CD8-positive, alpha-beta memory T cell (primary cell): ENCODE data around the gene LRCH4. TPM values are rescaled to one million over a fixed set of nuclear protein-coding genes. Genes with fewer than 3 reads are reported as not detected.

Experiments
- CTCF ChIA-PET: fragments of 350-600 bp; sonication (Branson Sonifier 250); formaldehyde crosslinking; loops from one replicate; lab custom pipeline; 2021; ENCODE audit warnings: antibody characterized with exemption; lab: Charles Lee
- POLR2A ChIA-PET: fragments of 350-600 bp; sonication (Branson Sonifier 250); formaldehyde crosslinking; loops from one replicate; lab custom pipeline; 2021; ENCODE audit warnings: antibody characterized with exemption; lab: Charles Lee
- DNase-seq, 5 donors: peaks; one replicate each; pipeline versions ENCODE4 v3.0.0 to v3.0.0-alpha.2; 2020 to 2022; ENCODE audit warnings: mixed read lengths in 1 of 5
- H3K27ac ChIP-seq: one replicate; pipeline ENCODE4 v1.7.0; 2013; ENCODE audit warnings: low read depth, mild to moderate bottlenecking, low read length, moderate library complexity
- H3K27me3 ChIP-seq: 2 replicates; pipeline ENCODE4 v1.7.0; 2013; ENCODE audit warnings: low read length, mild to moderate bottlenecking; ENCODE audit not compliant: insufficient read depth, poor library complexity, severe bottlenecking
- H3K36me3 ChIP-seq: 2 replicates; pipeline ENCODE4 v1.7.0; 2013; ENCODE audit warnings: mild to moderate bottlenecking, low read length, moderate library complexity; ENCODE audit not compliant: insufficient read depth
- H3K4me1 ChIP-seq: 2 replicates; pipeline ENCODE4 v1.7.0; 2013; ENCODE audit warnings: mild to moderate bottlenecking, low read length, moderate library complexity; ENCODE audit not compliant: insufficient read depth
- H3K4me3 ChIP-seq: 2 replicates; pipeline ENCODE4 v1.7.0; 2013; ENCODE audit warnings: mild to moderate bottlenecking, low read length
- H3K9me3 ChIP-seq: 2 replicates; pipeline ENCODE4 v1.7.0; 2013; ENCODE audit warnings: mild to moderate bottlenecking, low read length
- H3K27ac Mint-ChIP-seq, 8 donors: one replicate each; pipeline ENCODE4 v1.8.0; 2020 to 2021; ENCODE audit warnings: mixed read lengths in 8 of 8, mild to moderate bottlenecking in 6 of 8, inconsistent platforms in 3 of 8, moderate library complexity in 3 of 8
- H3K27me3 Mint-ChIP-seq, 2 donors: one replicate each; pipeline ENCODE4 v1.8.0; 2020 to 2021; ENCODE audit warnings: mixed read lengths in 2 of 2, mild to moderate bottlenecking in 1 of 2, moderate library complexity in 1 of 2
- H3K36me3 Mint-ChIP-seq, 3 donors: one replicate each; pipeline ENCODE4 v1.8.0; 2020 to 2021; ENCODE audit warnings: mixed read lengths in 3 of 3, inconsistent platforms in 1 of 3, mild to moderate bottlenecking in 1 of 3
- H3K4me1 Mint-ChIP-seq, 3 donors: one replicate each; pipeline ENCODE4 v1.8.0; 2020 to 2021; ENCODE audit warnings: mixed read lengths in 3 of 3, inconsistent platforms in 1 of 3, mild to moderate bottlenecking in 1 of 3
- H3K4me3 Mint-ChIP-seq, 7 donors: one replicate each; pipeline ENCODE4 v1.8.0; 2020 to 2021; ENCODE audit warnings: mixed read lengths in 7 of 7, mild to moderate bottlenecking in 6 of 7, moderate library complexity in 4 of 7, inconsistent platforms in 2 of 7
- H3K9me3 Mint-ChIP-seq, 5 donors: one replicate each; pipeline ENCODE4 v1.8.0; 2020 to 2022; ENCODE audit warnings: mixed read lengths in 5 of 5, mild to moderate bottlenecking in 3 of 5, moderate library complexity in 2 of 5, inconsistent platforms in 1 of 5
- polyA plus RNA-seq: library from polyadenylated mRNA; unstranded; fragments of 300-500 nt; fragmentation: Illumina TruSeq; gene quantifications from one replicate; pipeline ENCODE4 v1.2.3, GENCODE V29; 2021
- total RNA-seq, 2 experiments: library from RNA; stranded (reverse); gene quantifications; one replicate each; pipeline ENCODE4 v1.2.3, GENCODE V29; 2021

Gene LRCH4
- total and polyA plus RNA-seq, 3 experiments from 2014 or later, result 101 to 153 (median 109) TPM

GRCh38 chr7:100584054-100584682 is 1.8 kb downstream of the LRCH4 start:
- H3K4me3 Mint-ChIP-seq, result peak overlapping the region; percentile 91 to 99 (median 98)
- no peaks in the 10 kb centered on the region for H3K9me3 Mint-ChIP-seq
- H3K4me3 ChIP-seq, result peak overlapping the region; percentile 87
- peaks cover 30 to 56% (median 31%) of the 10 kb centered on the region in 3 donors for H3K4me1 Mint-ChIP-seq
- peaks cover 32% of the 10 kb centered on the region for H3K36me3 ChIP-seq
- peak overlapping the region; percentile 92 for H3K27ac ChIP-seq
- peaks cover 54% of the 10 kb centered on the region for H3K4me1 ChIP-seq
- peaks cover 0 to 26% (median 2%) of the 10 kb centered on the region in 3 donors for H3K36me3 Mint-ChIP-seq
- ChIA-PET CTCF (interaction anchor here (0.6 to 9.5 kb wide), 21 partner anchors 10 to 268 kb away, joined by 3 to 133 read pairs (median 5); partner anchors contain the start of genes AGFG2, GNB2, MOSPD3 and POP7), POLR2A (interaction anchor here (0.6 to 6.0 kb wide), 14 partner anchors 10 to 155 kb away, joined by 3 to 42 read pairs (median 6); partner anchors contain the start of genes MEPCE, MOSPD3, POP7 and TSC22D4)
- peaks cover 0 to 3% of the 10 kb centered on the region in 2 donors for H3K27me3 Mint-ChIP-seq
- no peaks in the 10 kb centered on the region for H3K9me3 ChIP-seq
- H3K27me3 ChIP-seq, result no peaks in the 10 kb centered on the region
- DNase-seq, result no peak
- peak overlapping the region; percentile 85 to 99 (median 95) for H3K27ac Mint-ChIP-seq

DNA sequence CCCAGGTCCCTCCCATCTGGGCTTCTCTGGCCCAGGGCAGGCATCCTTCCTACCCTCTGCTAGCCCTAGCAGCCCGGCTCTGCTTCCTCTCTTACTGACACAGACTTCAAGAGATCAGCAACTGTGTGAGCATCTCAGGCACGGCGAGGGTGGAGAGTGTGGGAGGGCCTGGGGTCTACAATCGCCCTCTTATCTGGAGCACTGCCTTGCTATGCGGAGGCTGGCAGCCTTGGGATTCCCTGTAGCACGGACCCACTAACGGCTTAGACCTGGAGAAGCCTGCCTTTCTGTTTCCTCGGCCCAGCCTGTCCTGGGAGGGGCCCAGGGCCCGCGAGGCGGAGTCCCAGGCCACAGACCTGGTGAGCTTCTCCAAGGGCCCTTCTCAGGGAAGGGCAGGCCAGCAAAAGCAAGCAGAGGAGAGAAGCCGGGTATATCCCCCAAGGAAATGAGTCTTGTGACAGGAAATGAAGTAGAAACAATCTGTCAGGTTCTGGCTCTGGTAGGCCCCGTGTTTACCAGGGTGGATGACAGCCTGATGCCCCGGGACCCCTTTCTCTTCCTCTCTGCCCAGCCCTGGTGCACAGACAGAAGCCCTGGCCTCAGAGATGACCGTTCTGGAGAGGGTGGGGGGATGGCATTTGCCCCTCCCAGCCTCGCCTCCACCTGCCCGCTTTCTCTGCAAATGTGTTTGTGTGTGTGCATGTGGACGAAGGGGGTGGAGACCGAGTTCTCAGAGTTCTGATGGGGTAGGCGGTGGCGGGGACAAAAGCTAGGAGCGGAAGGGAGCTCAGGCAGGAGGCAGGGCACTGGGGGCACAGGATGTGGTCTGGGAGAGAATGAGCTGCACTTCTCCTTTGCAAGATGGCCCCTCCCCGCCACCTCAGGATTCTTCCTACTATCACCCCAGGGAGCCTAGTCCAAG is 2.5 kb downstream of the LRCH4 start:
- Mint-ChIP-seq H3K27ac (peak overlapping the region; percentile 85 to 99 (median 95)), H3K4me1 (peaks cover 29 to 54% (median 31%) of the 10 kb centered on the region in 3 donors), H3K27me3 (peaks cover 0 to 3% of the 10 kb centered on the region in 2 donors), H3K36me3 (peaks cover 0 to 33% (median 2%) of the 10 kb centered on the region in 3 donors), H3K4me3 (peak overlapping the region; percentile 91 to 99 (median 98)), H3K9me3 (no peaks in the 10 kb centered on the region)
- Histone ChIP-seq H3K27me3 (no peaks in the 10 kb centered on the region), H3K27ac (peak overlapping the region; percentile 68), H3K9me3 (no peaks in the 10 kb centered on the region), H3K36me3 (peaks cover 39% of the 10 kb centered on the region), H3K4me1 (peaks cover 54% of the 10 kb centered on the region), H3K4me3 (peak overlapping the region; percentile 87)
- CTCF ChIA-PET, result interaction anchor here (0.8 to 9.5 kb wide), 15 partner anchors 9 to 269 kb away, joined by 3 to 133 read pairs (median 6); partner anchors contain the start of genes MOSPD3, POP7 and SLC12A9
- DNase-seq, result peak; percentile 47 to 84 (median 74)
- POLR2A ChIA-PET, result interaction anchor here (0.6 to 6.0 kb wide), 10 partner anchors 12 to 154 kb away, joined by 3 to 42 read pairs (median 6); partner anchors contain the start of genes MEPCE, MOSPD3, POP7 and TSC22D4

- H3K27me3 Mint-ChIP-seq, result peaks cover 0 to 3% of the 10 kb centered on the region in 2 donors
- H3K4me1 Mint-ChIP-seq, result peaks cover 25 to 50% (median 31%) of the 10 kb centered on the region in 3 donors
- no peaks in the 10 kb centered on the region for H3K27me3 ChIP-seq
- no peak for DNase-seq
- peaks cover 45% of the 10 kb centered on the region for H3K36me3 ChIP-seq
- H3K27ac Mint-ChIP-seq, result peak overlapping the region; percentile 80 to 99 (median 95)
- H3K9me3 ChIP-seq, result no peaks in the 10 kb centered on the region
- H3K27ac ChIP-seq, result peak overlapping the region; percentile 68
- ChIA-PET POLR2A (interaction anchor here (0.8 to 6.0 kb wide), 6 partner anchors 11 to 155 kb away, joined by 3 to 42 read pairs (median 10); partner anchors contain the start of genes MEPCE, MOSPD3, POP7 and ZCWPW1), CTCF (interaction anchor here (0.9 to 9.5 kb wide), 4 partner anchors 20 to 123 kb away, joined by 4 to 133 read pairs (median 25); partner anchors contain the start of gene POP7)
- H3K4me1 ChIP-seq, result peaks cover 54% of the 10 kb centered on the region
- no peaks in the 10 kb centered on the region for H3K9me3 Mint-ChIP-seq
- peak overlapping the region; percentile 87 for H3K4me3 ChIP-seq
- peak overlapping the region in 6 of 7 donors; percentile 91 to 99 (median 98) for H3K4me3 Mint-ChIP-seq
- H3K36me3 Mint-ChIP-seq, result peaks cover 0 to 39% (median 2%) of the 10 kb centered on the region in 3 donors
Observed at GRCh38 chr7:100582650-100583049, 3.3 kb downstream of the LRCH4 start.

GRCh38 chr7:100582041-100582579 is 3.8 kb downstream of the LRCH4 start:
- Mint-ChIP-seq H3K27me3 (peaks cover 0 to 3% of the 10 kb centered on the region in 2 donors), H3K4me1 (peaks cover 25 to 50% (median 31%) of the 10 kb centered on the region in 3 donors), H3K27ac (peak overlapping the region in 5 of 8 donors; percentile 54 to 99 (median 91)), H3K36me3 (peaks cover 0 to 44% (median 2%) of the 10 kb centered on the region in 3 donors), H3K9me3 (no peaks in the 10 kb centered on the region), H3K4me3 (peak overlapping the region in 3 of 7 donors; percentile 68 to 94 (median 91))
- Histone ChIP-seq H3K27me3 (no peaks in the 10 kb centered on the region), H3K4me3 (peak overlapping the region; percentile 87), H3K36me3 (peaks cover 51% of the 10 kb centered on the region), H3K9me3 (no peaks in the 10 kb centered on the region), H3K4me1 (peaks cover 54% of the 10 kb centered on the region), H3K27ac (no peak overlapping the region)
- no peak for DNase-seq
- ChIA-PET CTCF (interaction anchor here (0.9 to 1.2 kb wide), 2 partner anchors 30 to 51 kb away, joined by 4 read pairs; partner anchors contain the start of gene MOSPD3), POLR2A (interaction anchor here (0.6 to 6.0 kb wide), 4 partner anchors 10 to 154 kb away, joined by 3 to 42 read pairs (median 3); partner anchors contain the start of gene ZCWPW1)

DNA sequence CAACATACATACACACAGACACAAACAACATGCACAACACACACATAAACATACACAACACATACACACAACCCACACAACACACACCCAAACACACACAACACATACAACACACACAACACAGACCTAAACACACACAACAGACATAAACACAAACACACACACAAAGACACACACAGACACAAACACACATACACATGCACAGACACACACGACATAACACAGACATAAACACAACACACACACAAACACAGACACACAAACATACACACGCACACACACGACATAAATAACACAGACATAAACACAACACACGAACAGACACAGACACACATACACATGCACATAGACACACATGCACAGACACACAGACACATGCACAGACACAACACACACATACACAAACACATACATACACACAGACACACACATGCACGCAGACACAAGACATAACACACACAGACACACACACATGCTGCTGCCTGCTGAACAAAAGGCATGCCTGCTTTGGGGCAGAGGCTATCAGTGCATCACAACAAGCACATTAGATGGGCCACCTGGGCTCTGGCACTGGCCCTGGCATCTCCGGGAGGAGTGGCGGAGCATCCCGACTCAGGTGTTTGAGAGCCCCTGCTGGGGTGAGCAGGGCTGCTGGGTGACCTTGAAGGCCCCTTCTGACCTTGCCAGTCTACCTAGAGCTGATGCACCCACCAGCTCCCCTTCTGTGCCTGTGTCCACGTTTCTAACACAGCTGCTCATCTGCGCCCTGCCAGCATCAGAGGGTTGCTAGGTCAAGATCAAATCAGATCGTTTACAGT is 5.3 kb downstream of the LRCH4 start:
- ChIA-PET CTCF (interaction anchor here (0.9 to 1.2 kb wide), 2 partner anchors 20 to 32 kb away, joined by 3 to 4 read pairs; partner anchors contain the start of gene MOSPD3), POLR2A (interaction anchor here (0.6 to 6.0 kb wide), 2 partner anchors 9 to 44 kb away, joined by 3 to 42 read pairs; no protein-coding TSS in a partner anchor)
- Mint-ChIP-seq H3K36me3 (peaks cover 0 to 54% (median 2%) of the 10 kb centered on the region in 3 donors), H3K27me3 (no peaks in the 10 kb centered on the region), H3K4me1 (peaks cover 23 to 43% (median 27%) of the 10 kb centered on the region in 3 donors), H3K4me3 (peak overlapping the region in 1 of 7 donors; percentile 57), H3K9me3 (no peaks in the 10 kb centered on the region), H3K27ac (no peak overlapping the region)
- Histone ChIP-seq H3K36me3 (peaks cover 64% of the 10 kb centered on the region), H3K27me3 (no peaks in the 10 kb centered on the region), H3K4me3 (no peak overlapping the region), H3K9me3 (no peaks in the 10 kb centered on the region), H3K27ac (no peak overlapping the region), H3K4me1 (peaks cover 50% of the 10 kb centered on the region)
- DNase-seq, result no peak

GRCh38 chr7:100578246-100579183 is 7.4 kb downstream of the LRCH4 start:
- Histone ChIP-seq H3K4me3 (no peak overlapping the region), H3K9me3 (no peaks in the 10 kb centered on the region), H3K27ac (no peak overlapping the region), H3K27me3 (no peaks in the 10 kb centered on the region), H3K4me1 (peaks cover 34% of the 10 kb centered on the region), H3K36me3 (peaks cover 72% of the 10 kb centered on the region)
- Mint-ChIP-seq H3K27ac (peak overlapping the region in 1 of 8 donors; percentile 91), H3K27me3 (no peaks in the 10 kb centered on the region), H3K4me3 (no peak overlapping the region), H3K36me3 (peaks cover 0 to 57% (median 4%) of the 10 kb centered on the region in 3 donors), H3K9me3 (no peaks in the 10 kb centered on the region), H3K4me1 (peaks cover 11 to 23% (median 13%) of the 10 kb centered on the region in 3 donors)
- DNase-seq, result no peak
- ChIA-PET CTCF (interaction anchor here (1.1 to 4.1 kb wide), 3 partner anchors 8 to 18 kb away, joined by 3 to 19 read pairs (median 6); partner anchors contain the start of genes FBXO24 and LRCH4), POLR2A (interaction anchor here (1.2 kb wide), 1 partner anchor 7 kb away, joined by 3 read pairs; the partner anchor contains the start of genes FBXO24 and LRCH4)
